OCI-LY7 (cell line): ENCODE results near the gene ABHD15.

Experiments used
- CTCF ChIP-seq: fragments of 200-600 bp; sonication (generic); conservative IDR thresholded peaks from 2 replicates; pipeline ENCODE4 v1.5.1; 2014; ENCODE audit warnings: mild to moderate bottlenecking, antibody characterized with exemption, low read length, moderate library complexity, mixed read lengths
- EZH2phosphoT487 ChIP-seq: fragments of 200-600 bp; sonication (generic); IDR thresholded peaks from 2 replicates; pipeline ENCODE4 v1.6.1; 2018; ENCODE audit warnings: low read depth, borderline replicate concordance, mild to moderate bottlenecking, mixed run types, antibody characterized with exemption, low read length, moderate library complexity, mixed read lengths

- peak; percentile 88 for TF ChIP-seq CTCF
- no peak for TF ChIP-seq EZH2phosphoT487
These were observed 13.3 kb upstream of the ABHD15 start for GRCh38 chr17:29579866-29580771.
